Stimulated activated CD8-positive, alpha-beta memory T cell treated with anti-CD3 and anti-CD28 coated beads, Interleukin-15, amount 100 ng/mL, for 1 hour (primary cell): ENCODE measurements around the gene ADAM12.

Source experiments
- DNase-seq: peaks from one replicate; pipeline ENCODE4 v3.0.0-alpha.2; 2020; ENCODE audit warnings: low read depth

ADAM12 gene

DNA sequence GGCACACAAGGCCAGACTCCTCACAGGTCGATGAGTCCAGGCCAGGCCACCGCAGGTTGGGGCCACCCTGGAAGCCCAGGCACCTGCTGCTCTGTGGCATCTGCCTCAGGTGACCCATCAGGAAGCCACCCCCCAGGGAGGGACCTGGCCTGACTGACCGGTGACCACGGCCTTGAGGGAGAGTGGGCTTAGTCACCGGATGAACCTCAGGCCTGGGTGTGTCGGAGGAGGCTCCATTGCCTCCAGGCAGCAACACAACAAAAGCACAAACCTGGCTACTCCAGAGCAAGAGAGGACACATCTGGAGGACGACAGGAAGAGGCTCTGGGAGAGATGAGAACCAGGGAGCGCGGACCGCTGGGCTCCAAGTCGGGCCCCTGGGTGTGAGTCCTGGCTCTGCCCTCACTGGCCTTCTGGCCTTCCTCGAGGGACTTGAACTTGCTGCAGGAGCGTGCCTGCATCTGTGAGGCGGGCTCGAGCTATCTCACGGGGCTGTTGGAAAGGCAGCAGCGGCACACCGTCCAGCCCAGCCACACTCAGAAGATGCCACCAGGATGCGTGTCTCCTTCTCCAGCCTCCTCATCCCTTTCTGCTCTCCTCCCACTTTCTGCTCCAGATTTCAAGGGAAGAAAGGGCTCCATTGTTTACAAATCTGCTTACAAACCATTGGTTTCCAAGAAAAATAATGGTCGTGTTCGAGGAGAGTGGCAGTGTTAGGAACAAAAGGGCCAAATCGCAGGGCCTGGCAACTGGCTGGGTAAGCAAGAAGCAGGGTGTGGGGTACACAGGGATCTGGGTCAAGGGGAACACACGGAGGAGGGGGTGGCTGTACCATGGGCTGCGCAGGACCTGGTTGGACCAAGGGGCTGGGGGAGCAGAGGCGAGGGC lies 152.9 kb downstream of the ADAM12 start:
- DNase-seq = no peak

DNA sequence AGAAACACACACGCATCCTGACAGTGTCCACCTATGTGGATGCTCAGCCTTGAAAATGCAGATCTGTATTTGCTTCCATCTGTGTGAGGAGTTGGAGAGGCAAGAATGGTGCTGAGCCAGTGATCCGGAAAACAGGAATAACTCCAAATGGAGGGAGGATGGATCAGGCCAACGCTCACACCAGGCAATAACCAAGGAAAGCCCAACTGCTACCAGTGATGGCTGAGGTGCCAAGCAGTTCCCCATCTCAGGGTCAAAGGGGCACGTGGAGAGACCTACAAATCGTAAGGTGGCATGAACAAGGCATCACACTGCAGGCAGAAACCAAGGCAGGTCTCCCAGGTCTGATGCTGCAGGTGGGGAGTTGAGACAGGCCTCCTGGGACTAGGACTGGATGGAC lies 153.6 kb downstream of the ADAM12 start:
- DNase-seq = no peak

DNA sequence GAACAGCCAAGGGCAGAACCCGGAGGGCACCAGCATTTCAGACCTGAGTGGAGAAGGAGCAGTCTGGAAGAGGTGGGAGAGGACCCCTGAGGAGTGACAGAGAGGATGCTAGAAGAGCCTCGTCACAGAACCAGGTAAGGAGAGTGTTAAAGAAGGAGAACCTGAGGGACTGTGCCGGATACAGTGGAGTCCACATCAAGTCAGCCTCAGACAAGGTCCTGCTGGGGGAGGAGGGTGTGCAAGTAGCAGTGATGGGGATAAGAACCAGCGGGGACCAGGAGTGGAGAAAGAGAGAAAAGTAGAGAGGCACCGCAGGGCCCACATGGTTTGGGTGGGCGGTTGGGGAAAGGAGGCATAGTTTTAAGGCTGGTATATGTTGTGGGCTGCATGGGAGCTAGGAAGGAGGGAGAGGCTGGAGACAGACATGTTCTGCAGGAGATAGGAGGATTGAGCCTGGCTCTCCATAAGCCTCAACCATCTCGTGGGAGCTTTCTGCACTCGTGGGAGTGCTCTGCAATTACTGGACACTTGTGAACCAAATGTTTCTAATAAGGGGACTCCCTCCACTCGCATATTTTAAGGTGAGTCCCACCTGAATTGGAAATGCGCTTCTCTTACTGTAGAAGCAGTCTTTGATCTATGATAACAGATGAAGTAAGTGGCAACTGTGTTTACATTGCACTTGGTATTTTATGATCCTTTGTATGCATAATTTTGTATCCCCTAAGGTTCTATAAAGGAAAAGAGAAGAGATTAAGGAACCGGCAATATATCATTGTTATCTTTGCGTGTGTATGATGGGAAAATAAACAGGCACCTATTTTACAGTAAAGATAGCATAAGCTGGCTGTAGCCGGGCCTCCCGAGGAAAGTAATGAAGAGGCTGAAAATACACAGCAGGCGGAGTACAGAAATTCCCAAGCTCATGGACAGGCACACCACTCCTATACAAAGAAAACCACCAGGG lies 154.8 kb downstream of the ADAM12 start:
- no peak for DNase-seq

DNA sequence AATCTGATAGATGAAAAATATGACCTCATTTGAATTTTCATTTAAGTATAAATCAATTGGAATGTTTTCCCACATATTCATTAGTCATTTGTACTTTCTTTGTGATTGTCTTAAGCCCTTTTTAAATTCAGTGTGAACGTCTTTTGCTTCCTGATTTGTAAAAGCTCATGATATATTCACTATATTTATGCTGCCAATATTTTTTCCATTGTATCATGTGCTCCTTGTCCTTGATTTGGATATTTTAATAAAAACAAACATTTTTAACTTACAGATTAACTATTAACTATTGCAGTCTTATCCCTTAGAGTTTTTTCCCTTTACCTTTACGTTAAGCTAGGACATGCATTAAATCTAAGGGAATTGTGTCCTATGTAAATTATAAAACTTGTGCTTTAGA lies 157.7 kb downstream of the ADAM12 start:
- DNase-seq = no peak

DNA sequence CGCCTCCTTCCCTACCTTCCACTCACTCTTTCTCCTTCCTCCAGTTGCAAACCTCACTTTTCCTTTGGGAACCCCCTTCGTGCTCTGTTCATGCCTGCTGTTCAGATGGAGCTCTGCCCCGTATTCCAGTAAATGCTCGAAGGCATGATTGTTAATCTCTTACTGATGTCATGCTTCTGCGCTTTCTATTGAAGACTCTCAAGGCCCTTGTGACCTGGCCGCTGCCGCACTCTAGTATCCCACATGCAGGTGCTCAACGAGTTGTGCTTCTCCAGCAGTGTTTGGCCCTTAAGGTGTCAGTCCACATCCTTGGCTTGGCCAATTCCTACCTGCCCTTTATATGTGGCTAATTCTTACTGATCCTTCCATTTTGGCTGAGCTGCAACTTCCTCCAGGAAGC lies 158.6 kb downstream of the ADAM12 start:
- DNase-seq = no peak

DNA sequence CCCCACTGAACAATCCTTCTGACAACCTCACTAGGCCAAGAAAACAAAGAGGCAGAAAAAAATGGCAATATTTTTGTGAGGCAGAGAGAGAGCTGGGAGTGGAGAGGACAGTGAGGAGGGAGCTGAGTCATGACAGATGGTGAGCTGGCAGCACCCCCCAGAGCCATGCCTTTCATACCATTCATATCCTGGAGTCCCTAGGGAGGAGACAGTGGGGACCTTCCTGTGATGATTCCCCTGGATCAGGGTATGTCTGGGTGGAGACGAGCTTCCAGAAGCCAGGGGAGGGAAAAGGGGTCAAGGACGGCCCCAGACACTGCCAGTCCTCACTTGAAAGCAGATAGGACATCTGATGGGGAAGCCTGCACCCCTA lies 160.5 kb downstream of the ADAM12 start:
- DNase-seq = no peak

DNA sequence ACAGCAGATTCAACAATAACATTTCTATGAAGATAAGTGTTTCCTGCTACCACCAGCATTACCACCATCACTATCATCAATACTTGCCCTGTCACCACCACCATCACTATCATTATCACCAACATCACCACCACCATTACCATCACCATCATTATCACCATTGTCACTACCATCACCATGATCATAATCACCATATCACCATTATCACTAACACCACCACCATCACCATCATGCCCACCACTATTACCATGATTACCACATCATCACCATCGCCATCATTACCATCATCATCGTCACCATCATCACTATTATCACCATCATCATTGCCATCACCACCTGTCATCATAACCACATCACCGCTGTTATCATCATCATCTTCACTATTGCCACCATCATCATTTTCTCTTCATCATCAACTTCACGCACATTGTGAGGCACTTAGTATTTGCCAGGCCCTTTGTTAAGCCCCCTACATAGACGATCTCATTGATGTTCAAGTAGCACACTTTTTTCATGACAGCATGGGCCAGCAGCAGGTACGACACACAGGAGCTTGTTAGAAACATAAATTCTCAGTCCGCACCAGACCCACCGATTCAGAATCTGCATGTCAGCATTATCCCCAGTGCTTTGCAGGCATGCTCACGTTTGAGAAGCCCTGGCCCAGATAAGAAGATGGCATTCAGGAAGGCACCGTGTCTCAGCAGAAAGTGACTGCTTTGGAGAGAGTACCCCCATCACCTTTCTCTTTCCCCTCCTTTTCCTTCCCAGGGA lies 161.1 kb downstream of the ADAM12 start:
- DNase-seq = no peak

DNA sequence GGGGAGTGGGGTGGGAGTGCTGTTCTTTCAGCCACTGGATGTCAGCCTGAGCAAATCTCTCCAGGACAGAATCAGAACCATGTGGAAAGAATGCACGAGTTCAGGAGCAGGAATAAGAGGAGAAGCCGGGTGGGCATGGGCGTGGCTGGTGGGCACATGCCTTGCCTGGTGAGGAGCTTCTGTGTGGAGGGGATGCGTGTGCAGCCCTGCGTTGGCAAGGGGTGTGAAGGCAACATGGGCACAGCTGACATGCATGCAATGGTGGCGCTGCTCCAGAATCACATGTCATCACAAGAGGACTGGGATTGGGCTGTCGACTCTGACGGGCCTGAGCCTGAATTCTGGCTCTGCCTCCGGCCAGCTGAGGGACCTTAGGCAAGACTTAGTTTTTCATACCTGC lies 162.1 kb downstream of the ADAM12 start:
- no peak for DNase-seq

DNA sequence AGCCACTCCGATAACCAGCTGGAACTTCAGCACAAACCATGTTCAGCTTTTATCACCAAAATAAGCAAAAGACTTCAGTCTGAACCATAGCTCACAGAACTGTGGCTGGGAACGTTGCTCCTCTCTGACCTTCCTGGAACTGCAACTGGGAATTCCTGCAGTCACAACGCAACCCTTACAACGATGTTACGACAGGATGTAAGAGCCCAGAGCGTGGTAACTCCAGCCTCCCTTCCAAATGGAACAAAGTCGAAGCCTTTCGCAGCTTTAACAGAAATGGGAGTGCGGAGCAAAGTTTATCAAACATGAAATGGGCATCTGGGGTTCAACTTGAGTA lies 162.6 kb downstream of the ADAM12 start:
- no peak for DNase-seq

DNA sequence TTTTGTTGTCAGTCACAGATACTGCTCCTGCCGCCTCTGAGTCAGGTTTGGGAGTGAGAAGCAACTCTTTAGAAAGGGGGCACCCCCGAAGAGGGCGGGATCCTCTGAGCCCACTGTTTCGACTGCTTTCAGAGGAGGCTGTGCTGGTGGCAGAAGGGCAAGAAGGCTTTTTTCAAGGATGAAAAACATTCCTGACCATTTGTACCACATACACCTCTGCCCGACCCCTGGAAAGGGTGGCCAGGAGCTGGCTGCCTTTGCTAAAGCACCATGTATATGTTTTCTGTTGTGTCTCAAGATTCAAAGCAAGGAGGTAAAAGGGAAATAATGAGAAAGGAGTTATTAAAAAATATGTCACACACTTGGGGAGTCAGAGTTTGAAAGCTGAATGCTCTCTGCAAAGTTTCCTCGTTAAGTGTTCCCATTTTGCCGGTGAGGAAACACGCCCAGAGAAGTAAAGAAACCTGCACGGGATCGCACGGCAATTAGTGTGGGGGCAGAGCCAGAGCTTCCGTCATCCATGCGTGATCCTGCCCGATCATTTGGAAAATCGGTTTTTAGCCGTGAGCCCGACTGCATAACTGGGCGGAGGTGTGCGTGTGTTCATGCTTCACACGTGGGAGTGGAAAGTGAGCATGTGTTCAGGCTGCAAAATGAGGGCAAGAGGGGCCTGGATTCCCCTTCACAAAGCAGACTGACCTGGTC lies 163.2 kb downstream of the ADAM12 start:
- DNase-seq = no peak

DNA sequence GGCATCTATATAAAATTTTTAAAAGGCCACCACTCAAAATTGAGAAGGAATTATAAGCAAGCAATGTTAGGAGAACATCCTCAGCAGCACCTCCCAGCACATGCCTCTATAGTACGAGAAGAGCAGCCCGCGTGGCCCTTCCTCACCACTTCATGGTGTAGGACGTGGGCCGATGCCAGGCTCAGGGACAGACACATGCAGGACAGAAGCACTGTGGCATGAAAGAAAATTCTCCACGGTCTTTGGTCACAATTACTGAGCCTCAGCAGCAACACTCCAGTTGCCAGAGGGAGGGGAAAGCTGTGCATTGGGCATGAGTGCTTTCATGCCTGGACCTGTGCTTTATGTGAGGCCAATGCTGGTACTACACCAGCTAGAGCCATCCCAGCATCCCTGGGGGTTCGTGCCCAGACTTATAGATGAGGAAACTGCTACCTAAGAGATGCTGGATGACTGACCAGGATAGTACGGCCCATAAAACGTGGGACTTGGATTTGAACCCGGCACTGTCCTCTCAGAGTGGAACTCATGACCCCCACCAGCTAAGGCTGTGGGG lies 164.7 kb downstream of the ADAM12 start:
- no peak for DNase-seq

DNA sequence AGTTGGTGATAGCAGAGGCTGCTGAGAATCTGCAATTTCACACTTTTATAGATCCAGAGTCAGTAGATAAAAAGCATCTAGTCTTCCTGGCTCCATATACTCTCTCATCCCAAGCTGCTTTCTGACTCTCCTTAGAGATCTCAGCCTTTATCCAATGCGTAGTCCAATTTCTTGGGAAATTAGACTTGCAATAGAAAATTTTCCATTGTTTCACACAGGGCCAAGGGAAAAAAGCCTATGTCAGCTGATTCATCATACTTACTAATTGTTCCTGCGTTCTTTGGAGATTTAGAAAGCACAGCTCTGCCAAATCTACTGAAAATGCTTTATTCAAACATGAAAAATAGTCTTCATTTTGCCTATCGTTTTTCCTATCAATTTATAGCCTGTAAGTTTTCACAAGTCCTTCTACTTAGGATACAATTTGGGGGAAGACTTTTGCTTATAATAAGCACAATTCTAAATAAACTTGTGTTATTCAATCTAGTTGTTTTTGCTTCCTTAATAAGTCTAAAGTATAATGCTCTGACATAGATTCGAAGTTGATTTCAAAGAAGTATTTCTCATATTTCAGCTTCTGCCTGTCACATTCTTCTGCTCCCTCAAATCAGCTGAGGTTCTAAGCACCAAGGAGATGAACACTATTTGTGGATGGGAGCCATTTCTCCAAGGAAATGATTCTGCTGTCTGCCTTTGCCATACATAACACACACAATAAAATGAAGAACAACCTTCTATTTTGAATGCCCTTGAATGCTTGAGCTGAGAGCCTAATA lies 165.4 kb downstream of the ADAM12 start:
- DNase-seq = no peak

DNA sequence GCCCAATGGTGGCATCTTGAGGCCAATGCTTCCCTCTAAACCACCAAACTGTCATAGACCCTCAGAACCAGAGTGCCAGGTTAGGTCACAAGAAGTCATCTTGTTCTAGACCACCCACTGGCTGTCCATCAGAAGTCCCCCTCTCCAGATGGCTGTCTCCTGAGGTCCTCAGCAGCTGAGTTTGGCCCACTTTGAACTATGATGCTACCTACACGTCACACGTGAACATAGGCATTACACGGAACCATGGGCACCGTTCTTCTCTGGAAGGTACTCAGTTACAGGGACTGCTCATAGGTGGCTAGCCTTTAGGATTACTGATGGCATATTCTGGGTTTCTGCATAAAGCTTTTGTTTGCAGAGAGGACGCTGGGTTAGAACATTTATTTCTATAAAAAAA lies 166.4 kb downstream of the ADAM12 start:
- DNase-seq = no peak

DNA sequence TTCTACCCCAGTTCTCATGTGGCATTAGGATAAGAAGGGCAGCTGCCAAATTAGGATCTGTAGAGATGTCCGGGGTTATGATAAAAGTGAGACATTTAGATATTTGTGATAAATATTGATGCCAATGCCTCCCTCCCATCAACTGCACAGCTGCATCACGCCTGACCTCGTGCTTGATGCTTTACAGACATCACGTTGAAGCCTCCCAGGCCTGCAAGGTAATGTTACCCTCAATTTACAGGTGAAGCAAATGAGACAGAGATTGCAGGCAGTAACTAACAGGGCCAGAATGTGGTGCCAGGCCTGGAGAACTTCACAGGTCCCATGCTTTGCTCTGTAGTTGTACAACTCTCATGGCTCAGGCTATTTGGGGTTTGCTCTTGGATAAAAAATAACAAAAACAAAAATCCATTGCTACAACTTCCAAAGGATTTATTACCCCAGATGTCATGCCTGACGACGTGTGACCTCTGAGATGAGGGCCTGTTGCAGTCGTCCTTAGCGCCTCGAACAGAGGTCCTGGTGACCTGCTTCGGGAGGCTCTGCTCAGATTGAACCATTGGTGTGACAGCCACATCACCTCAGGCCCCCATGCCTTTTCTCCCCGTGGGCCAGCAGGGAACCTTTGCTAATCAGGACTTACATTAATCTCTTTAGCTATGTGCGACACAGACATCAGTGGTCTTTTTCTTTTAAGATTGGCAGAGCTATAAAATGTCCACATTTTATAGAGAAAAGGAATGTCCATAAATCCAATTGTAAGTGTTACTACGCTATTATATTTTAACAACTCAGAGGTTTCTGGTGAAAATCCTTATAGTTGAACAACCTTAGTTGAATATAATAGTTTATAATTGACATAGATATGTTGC lies 169.3 kb downstream of the ADAM12 start:
- DNase-seq = no peak

DNA sequence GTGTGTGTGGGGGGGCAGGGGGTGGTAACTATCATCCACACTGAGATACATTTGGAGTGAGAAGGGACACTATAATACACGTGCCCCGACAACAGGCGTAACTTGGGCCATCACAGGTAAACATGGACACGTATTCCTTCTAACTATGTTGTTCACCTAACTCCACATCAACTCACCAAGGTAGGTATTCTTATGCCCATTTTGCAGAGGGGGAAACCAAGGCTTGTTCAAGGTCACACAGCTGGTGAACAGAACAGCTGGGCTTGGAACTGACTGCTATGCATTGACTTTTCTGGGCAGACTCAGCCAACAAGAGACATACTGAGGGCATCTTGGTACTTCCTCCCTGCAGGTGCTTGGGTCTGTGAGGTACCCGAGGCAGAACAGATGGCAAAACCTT lies 170.1 kb downstream of the ADAM12 start:
- no peak for DNase-seq

DNA sequence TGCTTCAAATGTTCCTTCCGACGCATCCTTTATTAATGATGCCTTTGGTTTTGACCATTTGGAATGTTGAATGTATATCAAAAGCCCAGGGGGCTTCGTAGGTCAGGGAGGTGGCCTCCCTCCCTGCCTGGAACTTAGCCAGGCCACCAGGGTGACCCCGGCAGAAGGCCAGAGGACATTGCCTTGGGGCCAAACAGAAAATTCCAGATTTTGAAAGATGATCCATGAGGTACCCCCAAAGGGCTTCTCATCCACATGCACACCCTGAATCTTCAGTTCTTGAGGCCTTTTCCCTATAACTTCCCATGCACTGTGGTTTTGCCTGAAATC lies 171.7 kb downstream of the ADAM12 start:
- no peak for DNase-seq

DNA sequence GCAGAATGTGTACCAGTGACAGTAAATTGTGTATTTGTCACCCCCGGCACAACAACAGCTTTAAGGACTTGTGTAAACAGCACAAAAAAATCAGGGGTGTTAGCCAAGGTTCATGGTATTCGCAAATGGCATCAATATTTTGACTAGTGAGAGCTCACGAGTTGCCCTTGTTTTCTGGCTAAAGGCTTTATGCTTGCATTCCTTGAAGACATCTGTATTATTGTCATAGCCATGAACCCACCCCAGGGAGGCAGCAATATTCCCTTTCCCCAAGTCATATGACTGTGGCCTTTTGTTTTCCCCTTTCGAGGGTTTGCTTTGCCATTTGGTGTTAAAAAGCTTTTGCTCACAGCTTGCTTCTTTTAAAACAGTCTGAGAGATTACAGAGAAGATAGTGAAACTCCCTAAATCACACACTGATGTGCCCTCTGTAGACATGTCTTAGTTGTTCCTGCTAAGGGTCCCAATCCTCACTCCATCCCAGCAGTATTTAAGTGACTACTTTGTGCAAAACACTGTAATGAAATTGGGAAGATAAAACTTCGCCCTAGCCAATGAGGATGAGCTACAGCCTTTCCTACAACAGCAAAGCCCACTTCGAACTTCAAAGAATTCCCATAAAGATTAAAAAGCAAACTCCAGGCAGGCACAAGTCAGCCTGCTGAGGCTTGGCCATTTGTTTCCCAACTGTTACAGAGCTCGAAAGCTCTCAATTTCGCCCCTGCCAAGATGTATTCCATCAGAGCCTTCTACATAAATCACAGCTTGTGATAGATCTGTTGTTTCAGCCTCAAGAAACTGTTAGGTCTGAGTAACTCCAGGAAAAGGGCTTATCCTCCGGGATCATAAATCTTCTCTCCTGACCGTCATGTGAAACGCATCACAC lies 172.3 kb downstream of the ADAM12 start:
- no peak for DNase-seq

DNA sequence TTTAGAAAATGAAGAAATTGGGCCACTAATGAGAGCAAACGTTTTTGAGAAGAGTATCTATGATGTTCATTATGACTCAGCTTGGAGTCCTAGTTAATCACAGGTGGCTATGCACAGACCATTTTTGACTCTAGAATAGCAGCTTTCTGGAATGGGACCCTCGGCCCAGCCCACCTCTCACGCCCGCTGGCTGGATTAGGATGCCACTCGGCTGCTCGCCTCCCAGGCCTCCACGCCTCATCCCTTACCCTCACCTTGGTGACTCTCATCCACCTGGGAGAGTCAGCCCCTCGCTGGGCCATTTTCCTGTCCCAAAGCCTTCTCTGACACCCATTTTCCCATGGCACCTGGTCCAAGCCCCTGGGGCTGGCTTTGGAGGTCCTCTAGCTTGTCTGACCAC lies 173.6 kb downstream of the ADAM12 start:
- DNase-seq = no peak

DNA sequence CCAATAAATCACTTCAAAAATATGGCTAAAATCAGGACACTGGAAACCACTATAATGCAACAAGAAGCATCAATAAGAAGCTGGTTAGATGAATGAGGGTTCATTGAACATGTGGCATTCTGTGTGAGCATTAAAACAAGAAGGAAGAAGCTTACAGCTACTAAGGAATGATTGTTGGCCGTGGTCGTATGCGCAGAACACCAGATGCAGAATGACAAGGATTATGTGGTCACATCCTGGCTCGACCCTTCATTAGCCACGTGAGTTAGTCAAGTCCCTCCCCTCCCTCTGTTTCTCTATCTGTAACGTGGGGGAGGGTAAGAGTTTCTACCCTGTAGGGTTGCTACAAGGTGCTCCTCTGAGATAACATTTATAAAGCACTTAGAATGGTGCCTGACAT lies 174.3 kb downstream of the ADAM12 start:
- no peak for DNase-seq
